Right lobe of liver (tissue), 6 donors: ENCODE measurements around the gene AP1M2. TPM values are rescaled to one million over a fixed set of nuclear protein-coding genes. Genes with fewer than 3 reads are reported as not detected.

Experiments used
- ATAC-seq, 4 donors: fragments of 200-7000 bp; cut with Tn5 transposase; one replicate each; pipeline ENCODE4 v1.9.1; 2020; ENCODE audit warnings: mild to moderate bottlenecking in 4 of 4, moderate library complexity in 4 of 4
- DNase-seq, 3 donors: peaks; one replicate each; pipeline ENCODE4 v3.0.0-alpha.2; 2020
- H3K27ac ChIP-seq, 3 donors: fragments of 200-600 bp; one replicate each; pipeline ENCODE4 v1.8.0; 2022
- H3K27me3 ChIP-seq, 2 donors: fragments of 200-600 bp; one replicate each; pipeline ENCODE4 v1.8.0; 2022
- H3K36me3 ChIP-seq, 4 donors: fragments of 200-600 bp; sonication (generic) in 1 of 4; one replicate each; pipeline versions ENCODE4 v1.5.1 to v1.8.0; 2017 to 2022; ENCODE audit warnings: control low read depth in 1 of 4
- H3K4me1 ChIP-seq, 4 donors: fragments of 200-600 bp; sonication (generic) in 1 of 4; one replicate each; pipeline versions ENCODE4 v1.5.1 to v1.8.0; 2017 to 2022; ENCODE audit warnings: control low read depth in 1 of 4
- H3K4me3 ChIP-seq, 3 donors: fragments of 200-600 bp; one replicate each; pipeline ENCODE4 v1.8.0; 2022
- H3K9me3 ChIP-seq, 4 donors: fragments of 200-600 bp; sonication (generic) in 1 of 4; one replicate each; pipeline versions ENCODE4 v1.5.1 to v1.8.0; 2017 to 2022; ENCODE audit warnings: control low read depth in 1 of 4
- CTCF ChIP-seq, 4 donors: fragments of 200-600 bp in 3 of 4; fragments of 450-650 bp in 1 of 4; IDR thresholded peaks; one replicate each; pipeline versions ENCODE4 v1.5.1 to v1.8.0; 2016 to 2022; ENCODE audit warnings: antibody characterized with exemption in 4 of 4, mild to moderate bottlenecking in 2 of 4
- POLR2A ChIP-seq: fragments of 450-650 bp; IDR thresholded peaks from one replicate; pipeline ENCODE4 v1.6.1; 2017; ENCODE audit warnings: antibody characterized with exemption, mild to moderate bottlenecking
- WGBS: methylation state at CpG from one replicate; pipeline ENCODE4 v1.1.6; 2018; ENCODE audit warnings: low coverage, low lambda C conversion rate; ENCODE audit not compliant: insufficient coverage; ENCODE audit errors: missing lambda C conversion rate; 5-methylcytosine and 5-hydroxymethylcytosine counted together
- intact Hi-C, 2 donors: fragments of 100-400 bp; cut with DNase I; formaldehyde crosslinking; loops; one replicate each; pipeline versions ENCODE4 v1.11.2 to v1.14.1; 2022
- total RNA-seq, 6 experiments: library from RNA; depleted of rRNA in 2 of 6; stranded (reverse); fragments of >200 nt in 2 of 6; fragmentation: NEBNext Ultra II Directional in 3 of 6; extraction: Animal tissue kit (Norgen Biotek cat#: 25700) in 3 of 6; gene quantifications; one replicate each; pipeline versions ENCODE4 v1.1.0 to v1.2.4, GENCODE V29; 2016 to 2023
- donor health status: DM: no; HTN: yes; CAD: no.
- donor health status: DM: no; HTN: no; CAD: no.
- donor health status: DM: no; HTN: no; CAD: no.
- donor health status: DM: no; HTN: yes; CAD: no.
- donor health status: DM: no; HTN: yes; CAD: no.

AP1M2 gene
- total RNA-seq, 6 experiments from 2014 or later, result 0.35 to 2.5 (median 0.75) TPM

GRCh38 chr19:10600149-10600548 is 13.0 kb upstream of the AP1M2 start:
- Histone ChIP-seq H3K27ac (no peak overlapping the region), H3K36me3 (no peaks in the 10 kb centered on the region), H3K9me3 (no peaks in the 10 kb centered on the region), H3K27me3 (no peaks in the 10 kb centered on the region), H3K4me1 (no peaks in the 10 kb centered on the region), H3K4me3 (no peak overlapping the region)
- ATAC-seq, result no peak
- no peak for TF ChIP-seq CTCF (IDR thresholded peaks at IDR 0.05)
- TF ChIP-seq POLR2A, result no peak
- WGBS, result 79% methylated on average over 4 of the region's 5 CpGs
- intact Hi-C loops, result no loop called here
- no peak for DNase-seq

DNA sequence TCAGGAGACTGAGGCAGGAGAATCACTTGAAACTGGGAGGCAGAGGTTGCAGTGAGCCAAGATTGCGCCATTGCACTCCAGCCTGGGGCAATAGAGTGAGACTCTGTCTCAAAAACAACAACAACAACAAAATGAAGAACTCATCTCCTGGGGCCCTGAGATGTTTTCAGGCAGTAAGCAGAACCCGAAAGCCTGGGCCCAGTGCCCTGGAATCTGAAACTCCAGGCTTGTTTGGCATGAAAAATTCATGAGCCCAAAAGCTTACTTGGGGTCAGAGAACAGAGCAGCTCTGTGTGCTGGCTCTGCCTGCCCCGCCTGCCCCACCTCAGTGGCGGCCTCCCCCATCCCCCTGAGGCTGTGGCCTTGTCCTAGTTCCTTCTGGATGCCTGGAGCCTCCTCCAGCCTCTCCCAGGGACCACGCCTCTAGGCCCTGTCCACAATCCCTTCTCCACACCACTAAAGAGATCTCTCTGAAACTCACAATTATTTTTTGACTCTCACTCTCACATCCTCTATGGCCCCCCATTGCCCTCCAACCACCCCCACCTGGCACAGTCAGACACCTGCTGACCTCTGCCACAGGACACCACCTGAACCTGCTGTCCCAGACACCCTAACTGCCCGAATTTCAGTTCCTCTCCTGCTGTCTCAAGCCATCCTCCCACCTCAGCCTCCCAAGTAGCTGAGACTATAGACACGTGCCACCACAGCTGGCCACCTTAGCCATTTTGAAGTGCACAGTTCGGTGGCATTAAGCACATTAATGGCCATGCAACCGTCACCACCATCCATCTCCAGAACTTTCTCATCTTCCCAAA is 6.9 kb upstream of the AP1M2 start:
- DNase-seq (peak in 1 of 3 donors; percentile 64), ATAC-seq (peak; percentile 28 to 64 (median 60))
- H3K9me3 ChIP-seq, result no peaks in the 10 kb centered on the region
- no peaks in the 10 kb centered on the region for H3K27me3 ChIP-seq
- intact Hi-C loops, result no loop called here
- no peak overlapping the region for H3K4me3 ChIP-seq
- TF ChIP-seq POLR2A (no peak), CTCF (IDR thresholded peaks at IDR 0.05) (no peak)
- H3K4me1 ChIP-seq, result no peaks in the 10 kb centered on the region
- peak overlapping the region in 1 of 3 donors; percentile 51 for H3K27ac ChIP-seq
- 71% methylated on average over 7 of the region's 9 CpGs for WGBS
- no peaks in the 10 kb centered on the region for H3K36me3 ChIP-seq

DNA sequence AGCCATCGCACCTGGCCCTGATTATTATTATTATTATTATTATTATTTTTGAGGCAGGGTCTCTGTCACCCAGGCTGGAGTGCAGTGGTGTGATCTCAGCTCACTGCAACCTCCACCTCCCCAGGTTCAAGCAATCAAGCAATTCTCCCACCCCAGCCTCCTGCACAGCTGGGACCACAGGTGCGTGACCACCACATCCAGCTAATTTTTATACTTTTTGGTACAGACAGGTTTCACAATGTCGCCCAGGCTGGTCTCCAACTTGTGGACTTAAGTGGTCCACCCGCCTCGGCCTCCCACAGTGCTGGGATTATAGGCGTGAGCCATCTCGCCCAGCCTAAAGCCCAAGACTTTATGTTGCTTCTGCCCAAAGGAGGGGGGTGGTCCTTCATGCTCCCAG is 6.0 kb upstream of the AP1M2 start:
- no peak for TF ChIP-seq CTCF (IDR thresholded peaks at IDR 0.05)
- TF ChIP-seq POLR2A, result no peak
- Histone ChIP-seq H3K4me1 (no peaks in the 10 kb centered on the region), H3K27me3 (no peaks in the 10 kb centered on the region), H3K27ac (peak overlapping the region in 1 of 3 donors; percentile 51), H3K9me3 (no peaks in the 10 kb centered on the region), H3K4me3 (no peak overlapping the region), H3K36me3 (no peaks in the 10 kb centered on the region)
- ATAC-seq (no peak), DNase-seq (no peak)
- intact Hi-C loops, result no loop called here
- 83% methylated on average over 5 of the region's 7 CpGs for WGBS

GRCh38 chr19:10587839-10588150 is 683 bp upstream of the AP1M2 start:
- no peaks in the 10 kb centered on the region for H3K9me3 ChIP-seq
- TF ChIP-seq POLR2A, result no peak
- no peak for TF ChIP-seq CTCF (IDR thresholded peaks at IDR 0.05)
- no peaks in the 10 kb centered on the region for H3K27me3 ChIP-seq
- no peaks in the 10 kb centered on the region for H3K4me1 ChIP-seq
- intact Hi-C loops, result no loop called here
- H3K36me3 ChIP-seq, result no peaks in the 10 kb centered on the region
- ATAC-seq (no peak), DNase-seq (no peak)
- no peak overlapping the region for H3K4me3 ChIP-seq
- H3K27ac ChIP-seq, result no peak overlapping the region
- 61% methylated on average over 2 of the region's 2 CpGs for WGBS
